ENCODE measurements around the gene SDK1.
"Not testable (repeated sequence)": the region's sequence is repeated elsewhere in the genome, so short reads cannot be mapped to it uniquely, and the experiment has no call there.

The SDK1 gene

DNA sequence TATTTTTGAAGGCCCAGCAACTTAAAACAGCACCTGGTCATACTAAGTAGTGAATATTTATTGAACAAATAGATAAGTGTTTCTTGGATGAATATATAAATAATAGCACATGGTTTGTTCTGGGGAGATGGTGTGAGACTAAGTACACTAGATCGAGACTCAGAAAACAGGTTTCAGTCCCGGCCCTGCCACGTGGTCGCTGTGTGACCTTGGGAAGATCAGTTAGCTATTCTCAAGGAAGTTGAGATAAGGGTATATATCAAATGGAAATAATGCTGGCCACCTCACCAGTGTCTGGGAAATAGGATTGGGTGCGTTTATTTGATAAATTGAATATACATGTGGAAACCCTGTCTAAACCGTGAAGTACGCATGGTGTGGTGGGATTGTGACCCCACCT, 354.6 kb downstream of the SDK1 start:
- no peak for DNase-seq (ENCODE audit: low spot score)

DNA sequence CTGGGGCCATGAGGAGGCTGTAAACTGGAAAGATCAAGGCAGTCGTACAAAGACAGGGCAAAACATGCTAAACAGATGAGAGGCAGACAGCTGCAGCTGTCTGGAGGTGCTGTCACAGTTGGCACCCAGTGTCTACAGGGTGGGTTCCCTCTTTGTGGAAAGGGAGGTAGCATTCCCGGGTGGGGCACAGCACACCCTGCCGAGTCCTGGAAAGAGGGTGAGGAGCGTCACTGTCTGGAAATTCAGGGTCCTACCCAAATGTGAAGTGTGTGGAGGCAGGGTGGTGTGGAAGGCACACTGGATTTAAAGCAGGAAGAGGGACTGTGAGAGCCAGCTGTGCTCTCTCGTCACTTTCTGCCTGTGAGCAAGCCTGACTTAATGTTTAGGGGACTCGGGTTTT, 356.2 kb downstream of the SDK1 start:
- no peak for DNase-seq (ENCODE audit: low spot score)

- DNase-seq (ENCODE audit: low spot score) = no peak
These were observed 367.7 kb downstream of the SDK1 start for GRCh38 chr7:3668743-3669142.

DNA sequence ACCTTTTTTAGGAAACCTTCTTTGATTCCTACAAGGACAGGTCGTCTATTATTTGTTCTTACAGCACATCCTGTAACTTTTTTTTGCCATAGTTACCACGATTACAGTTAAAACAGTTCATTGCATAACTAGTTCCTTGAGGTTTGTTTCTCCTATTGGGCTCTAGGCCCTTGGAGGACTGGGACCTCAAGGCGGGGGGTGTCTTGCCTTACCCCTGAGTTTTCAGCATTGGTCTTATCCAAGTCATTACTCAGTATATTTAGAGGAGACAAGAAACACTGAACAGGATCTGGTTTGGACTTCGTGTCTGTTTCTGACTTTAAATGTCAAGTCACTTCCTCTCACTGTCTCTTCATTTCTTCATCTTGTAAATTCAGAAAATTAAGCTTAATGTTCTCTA, 369.8 kb downstream of the SDK1 start:
- DNase-seq (ENCODE audit: low spot score) = no peak

DNA sequence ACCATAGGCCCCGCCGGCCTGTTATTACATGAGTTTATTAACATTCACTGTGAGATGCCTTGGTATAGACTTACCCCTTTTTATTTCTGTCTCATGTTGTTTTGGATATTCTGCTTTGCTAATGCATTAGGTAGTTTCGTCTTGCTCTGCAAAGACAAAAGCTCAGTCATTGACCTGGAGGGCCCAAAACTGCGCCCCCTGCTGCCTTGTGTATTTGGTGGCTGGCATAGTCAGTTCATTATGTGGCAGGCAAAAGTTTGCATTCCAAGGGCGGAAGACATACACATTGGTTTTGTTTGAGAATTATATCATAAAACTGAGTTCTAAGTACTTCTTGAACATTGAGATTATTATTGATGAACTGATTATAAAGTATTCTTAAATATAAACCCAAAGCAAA, 372.5 kb downstream of the SDK1 start:
- DNase-seq (ENCODE audit: low spot score) = peak; percentile 43

DNA sequence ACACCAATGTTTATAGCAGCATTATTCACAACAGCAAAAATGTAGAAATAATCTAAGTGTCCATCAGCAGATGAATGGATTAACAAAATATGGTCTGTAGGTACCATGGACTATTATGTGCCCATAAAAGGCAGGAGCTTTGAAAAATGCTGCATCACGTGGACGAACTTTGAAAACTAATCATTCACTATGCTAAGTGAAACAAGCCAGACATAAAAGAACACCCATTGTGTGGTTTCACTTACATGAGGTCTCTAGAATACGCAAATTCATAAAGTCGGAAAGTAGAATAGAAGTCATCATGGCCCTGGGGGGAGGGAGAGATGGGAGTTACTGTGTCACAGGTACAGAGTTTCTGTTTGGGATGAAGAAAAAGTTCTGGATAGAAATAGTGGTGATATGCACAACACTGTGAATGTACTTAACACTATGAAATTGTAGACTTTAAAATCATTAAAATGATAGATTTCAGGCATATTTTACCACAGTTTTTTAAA, 377.3 kb downstream of the SDK1 start:
- no peak for DNase-seq (ENCODE audit: low spot score)

DNA sequence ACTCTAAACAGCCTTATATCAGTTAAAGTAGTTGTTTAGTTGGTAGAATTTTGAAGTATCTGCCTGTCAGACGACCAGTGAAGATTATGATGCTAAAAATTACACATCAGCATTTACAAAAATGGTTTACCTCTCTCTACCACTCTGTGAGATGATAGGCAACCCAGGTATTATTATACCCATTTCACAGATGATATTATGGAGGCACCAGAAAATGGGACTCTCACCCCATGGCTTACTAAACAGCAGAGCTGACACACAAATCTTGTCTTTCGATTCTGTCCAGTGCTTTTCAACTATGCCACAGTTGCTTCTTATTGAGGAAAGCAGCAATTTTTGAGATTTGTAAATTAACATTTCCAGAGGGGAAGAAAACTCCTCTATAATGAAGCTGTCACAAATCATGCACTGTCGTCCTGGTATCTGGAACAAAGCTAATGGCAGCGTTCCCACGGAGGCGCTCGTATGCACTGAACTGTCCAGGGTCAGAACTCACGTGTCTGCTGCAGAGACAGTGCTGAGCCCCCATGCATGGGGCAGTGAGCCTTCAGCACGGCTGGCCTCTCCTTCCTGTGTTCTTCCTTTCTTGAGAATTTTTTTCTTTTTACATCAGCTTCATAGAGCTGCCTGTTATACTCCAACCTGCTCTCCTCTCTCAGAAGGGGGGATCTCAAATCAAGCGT, 381.1 kb downstream of the SDK1 start:
- no peak for DNase-seq (ENCODE audit: low spot score)

GRCh38 chr7:3683546-3684539, 382.8 kb downstream of the SDK1 start:
- DNase-seq (ENCODE audit: low spot score) = no peak

DNA sequence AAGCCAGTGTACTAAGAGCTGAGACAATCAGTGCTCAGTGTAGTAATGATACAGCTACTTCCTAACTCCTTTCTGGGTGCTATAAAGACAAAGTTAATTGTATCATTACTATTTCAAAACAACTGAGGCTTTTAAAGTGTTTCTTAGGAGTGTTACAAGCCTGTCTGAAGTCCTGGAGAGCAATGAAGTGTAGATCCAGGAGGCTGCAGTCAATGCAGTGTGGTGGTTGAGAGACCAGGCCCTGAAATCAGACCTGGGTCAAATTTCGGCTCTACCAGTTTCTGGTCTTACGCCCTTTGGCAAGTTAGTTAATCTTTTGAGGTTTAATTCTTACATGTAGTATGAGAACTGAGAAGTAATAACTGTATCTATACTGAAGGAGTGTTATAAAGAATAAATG, 387.0 kb downstream of the SDK1 start:
- DNase-seq (ENCODE audit: low spot score) = no peak

GRCh38 chr7:3688842-3689241, 387.8 kb downstream of the SDK1 start:
- DNase-seq (ENCODE audit: low spot score) = no peak

DNA sequence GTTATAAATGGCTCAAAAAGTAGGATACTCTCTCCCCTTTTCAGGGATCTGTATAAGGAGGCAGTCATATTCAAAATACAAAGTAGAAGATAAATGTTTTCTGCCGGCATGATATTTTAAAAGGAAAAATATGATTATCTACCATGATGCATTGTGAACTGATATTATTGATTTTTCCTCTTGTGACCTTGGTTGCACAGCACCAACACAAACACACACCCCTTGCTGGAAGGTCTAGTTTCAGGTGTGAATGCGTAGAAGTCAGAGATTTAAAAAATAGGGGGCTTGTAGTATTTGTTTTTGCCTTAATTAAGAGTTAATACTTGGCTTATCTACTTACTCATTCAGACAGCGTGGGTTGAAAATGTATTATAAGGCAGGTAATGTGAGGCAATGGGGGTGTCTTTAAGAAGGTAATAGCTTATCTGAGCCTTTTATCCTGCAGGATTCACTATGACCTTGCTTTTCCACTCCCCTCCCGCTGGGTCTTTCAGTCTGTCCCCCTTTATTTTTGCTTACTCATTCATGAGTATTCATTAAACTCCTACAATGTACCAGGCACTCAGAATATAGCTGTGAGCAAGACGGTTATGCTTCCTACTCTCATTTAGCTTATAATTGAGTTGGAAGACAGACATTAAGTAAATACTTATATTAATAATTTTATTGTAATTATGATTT, 390.6 kb downstream of the SDK1 start:
- no peak for DNase-seq (ENCODE audit: low spot score)

DNA sequence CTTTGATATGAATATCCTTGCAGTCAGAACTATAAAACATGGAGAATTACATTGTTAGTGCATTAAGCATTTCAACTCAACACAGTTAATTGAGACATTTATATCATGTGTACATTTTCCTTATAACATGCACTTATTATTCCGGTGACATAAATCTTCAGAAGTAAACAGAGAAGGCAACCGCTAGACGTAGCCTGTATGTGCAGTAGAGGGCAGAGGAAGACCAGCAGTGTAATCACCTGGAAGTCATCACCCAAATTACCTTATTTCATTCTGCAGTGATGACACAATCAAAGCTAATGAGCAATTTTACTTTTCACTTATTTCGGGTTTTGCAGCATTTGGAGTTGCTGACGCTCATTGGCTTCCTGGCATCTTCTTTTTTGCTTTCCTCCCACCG, 394.6 kb downstream of the SDK1 start:
- DNase-seq (ENCODE audit: low spot score) = no peak

DNA sequence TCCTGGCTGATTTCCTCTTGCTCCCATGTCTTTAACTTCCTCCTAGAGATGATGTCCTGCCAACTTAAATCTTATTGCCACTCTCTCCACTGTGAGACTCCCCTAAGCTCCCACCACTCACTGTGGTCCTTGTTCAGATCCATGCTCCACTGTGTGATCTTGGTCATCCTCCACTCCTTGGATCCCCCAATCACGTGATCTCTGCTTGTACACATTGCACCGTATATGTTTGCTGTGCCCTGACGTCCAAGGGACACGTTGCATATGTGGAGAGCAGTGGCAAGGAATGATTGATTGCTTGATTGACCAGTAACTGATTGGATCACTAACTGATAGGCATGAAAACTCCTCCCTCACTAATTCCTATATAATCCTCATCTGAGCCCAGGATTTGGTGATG, 395.1 kb downstream of the SDK1 start:
- DNase-seq (ENCODE audit: low spot score) = no peak

- no peak for DNase-seq (ENCODE audit: low spot score)
These were observed 396.4 kb downstream of the SDK1 start for GRCh38 chr7:3697472-3697871.

DNA sequence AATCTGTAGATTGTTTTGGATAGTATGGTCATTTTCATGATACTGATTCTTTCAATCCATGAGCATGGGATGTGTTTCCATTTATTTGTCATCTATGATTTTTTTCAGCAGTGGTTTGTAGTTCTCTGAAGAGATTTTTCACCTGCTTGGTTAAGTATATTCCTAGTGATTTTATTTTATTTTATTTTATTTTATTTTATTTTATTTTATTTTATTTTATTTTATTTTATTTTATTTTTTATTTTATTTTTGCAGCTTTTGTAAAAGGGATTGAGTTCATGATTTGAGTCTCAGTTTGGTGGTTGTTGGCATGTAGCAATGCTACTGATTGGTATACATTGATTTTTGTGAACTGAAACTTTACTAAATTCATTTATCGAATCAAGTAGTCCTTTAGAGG, 404.2 kb downstream of the SDK1 start:
- DNase-seq (ENCODE audit: low spot score) = no peak

DNA sequence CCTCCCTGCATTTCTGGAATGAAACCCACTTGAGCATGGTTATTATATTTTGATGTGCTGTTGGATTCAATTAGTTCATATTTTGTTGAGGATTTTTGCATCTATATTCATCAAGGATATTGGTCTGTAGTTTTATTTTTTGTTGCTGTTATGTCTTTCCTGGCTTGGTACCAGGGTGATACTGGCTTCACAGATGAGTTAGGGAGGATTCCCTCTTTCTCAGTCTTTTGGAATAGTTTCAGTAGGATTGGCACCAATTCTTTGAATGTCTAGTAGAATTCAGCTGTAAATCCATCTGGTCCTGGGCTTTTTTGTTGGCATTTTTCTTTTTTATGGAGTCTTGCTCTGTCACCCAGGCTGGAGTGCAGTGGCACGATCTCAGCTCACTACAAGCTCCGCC, 405.0 kb downstream of the SDK1 start:
- not testable (repeated sequence) for DNase-seq (ENCODE audit: low spot score)

DNA sequence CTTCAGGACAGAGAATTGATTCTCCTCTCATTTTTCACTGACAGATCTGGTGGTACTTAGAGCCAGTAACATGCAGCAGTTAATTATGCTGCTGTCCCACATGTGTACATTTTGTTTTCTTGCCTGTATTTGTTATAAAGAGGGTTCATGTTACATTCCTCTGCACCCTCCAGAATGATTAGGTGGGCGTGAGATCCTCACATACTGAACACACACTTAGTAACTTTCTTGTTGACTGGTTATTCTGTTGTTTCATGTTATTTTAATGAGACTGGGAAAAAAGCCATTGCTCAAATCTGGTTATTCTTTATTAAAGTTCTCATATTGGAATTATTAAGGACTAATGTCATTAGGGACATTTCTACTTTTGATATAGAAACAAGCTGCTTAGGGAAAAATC, 409.1 kb downstream of the SDK1 start:
- no peak for DNase-seq (ENCODE audit: low spot score)

DNA sequence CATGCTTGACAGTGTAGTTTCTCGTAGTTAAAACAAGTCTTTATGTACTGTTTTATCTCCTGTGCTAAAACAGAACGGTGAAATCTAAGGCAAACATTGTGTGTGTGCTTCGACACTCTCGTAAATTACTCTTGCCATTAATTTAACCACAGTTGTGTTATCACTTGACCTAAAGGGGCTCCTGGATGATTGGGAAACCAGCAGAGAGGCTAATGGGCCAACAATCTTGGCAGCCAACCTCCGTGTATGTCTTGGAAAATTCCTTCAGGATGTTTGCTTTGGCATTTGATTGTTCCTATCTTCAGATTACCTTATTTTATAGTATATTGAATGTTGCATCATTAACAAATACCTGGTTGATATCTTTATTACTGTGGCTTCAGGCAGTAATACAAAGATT, 409.5 kb downstream of the SDK1 start:
- DNase-seq (ENCODE audit: low spot score) = no peak

- DNase-seq (ENCODE audit: low spot score) = no peak
These were observed 411.8 kb downstream of the SDK1 start for GRCh38 chr7:3712841-3713240.

GRCh38 chr7:3721422-3721821, 420.4 kb downstream of the SDK1 start:
- DNase-seq (ENCODE audit: low spot score) = no peak

GRCh38 chr7:3722396-3722922, 421.4 kb downstream of the SDK1 start:
- DNase-seq (ENCODE audit: low spot score) = no peak
